BJ (cell line): ENCODE measurements around the gene DOCK4. TPM values are rescaled to one million over a fixed set of nuclear protein-coding genes. Genes with fewer than 3 reads are reported as not detected.

Source experiments
- CTCF ChIA-PET: fragments of 350-600 bp; formaldehyde crosslinking; extraction: SDS; loops from one replicate; lab custom pipeline; 2021; ENCODE audit warnings: antibody characterized with exemption, inconsistent platforms; lab: Yijun Ruan, JAX
- POLR2A ChIA-PET: fragments of 300-600 bp; sonication (Branson Sonifier 250); formaldehyde crosslinking; extraction: SDS; loops from one replicate; lab custom pipeline; 2021; ENCODE audit warnings: antibody characterized with exemption; lab: Charles Lee
- DNase-seq: peaks from one replicate; pipeline ENCODE4 v3.0.0-alpha.2; 2011; ENCODE audit warnings: low read depth
- H3K27me3 ChIP-seq: 2 replicates; pipeline ENCODE4 v1.6.0; 2011; ENCODE audit warnings: low read length; ENCODE audit not compliant: control insufficient read depth, insufficient read depth
- H3K36me3 ChIP-seq: 2 replicates; pipeline ENCODE4 v1.5.1; 2011; ENCODE audit warnings: low read length; ENCODE audit not compliant: control insufficient read depth, insufficient read depth
- H3K4me3 ChIP-seq: 2 replicates; pipeline ENCODE4 v1.5.1; 2011; ENCODE audit warnings: low read depth, mild to moderate bottlenecking, control low read depth, low read length
- CTCF ChIP-seq: IDR thresholded peaks from 2 replicates; pipeline ENCODE4 v1.5.1; 2011; ENCODE audit warnings: low read depth, mild to moderate bottlenecking, control low read depth, inconsistent platforms, low read length, moderate library complexity; ENCODE audit not compliant: insufficient read depth
- polyA plus RNA-seq: library from polyadenylated mRNA; depleted of rRNA; stranded (reverse); fragments of >200 nt; gene quantifications from 2 replicates; pipeline ENCODE4 v1.2.3, GENCODE V29; 2011

The DOCK4 gene
- polyA plus RNA-seq, 1 experiment, result 0.15 TPM

- H3K27me3 ChIP-seq, result no peaks in the 10 kb centered on the region; the same call in 1 of the 2 replicates
- no peaks in the 10 kb centered on the region for H3K36me3 ChIP-seq
- no peak for TF ChIP-seq CTCF
- H3K4me3 ChIP-seq, result no peak overlapping the region
- ChIA-PET POLR2A (no interaction called here), CTCF (no interaction called here)
- no peak for DNase-seq
These were observed 195.2 kb downstream of the DOCK4 start for GRCh38 chr7:112010994-112011393.

- ChIA-PET POLR2A (no interaction called here), CTCF (interaction anchor here (1.3 kb wide), 1 partner anchor 10 kb away, joined by 3 read pairs; no protein-coding TSS in a partner anchor)
- no peak overlapping the region for H3K4me3 ChIP-seq
- no peak for TF ChIP-seq CTCF
- DNase-seq, result no peak
- H3K36me3 ChIP-seq, result no peaks in the 10 kb centered on the region
- no peaks in the 10 kb centered on the region; the same call in 1 of the 2 replicates for H3K27me3 ChIP-seq
These were observed 196.1 kb downstream of the DOCK4 start for GRCh38 chr7:112010109-112010508.

GRCh38 chr7:112009081-112009480 is 197.1 kb downstream of the DOCK4 start:
- POLR2A ChIA-PET, result no interaction called here
- CTCF ChIA-PET, result interaction anchor here (0.9 to 1.3 kb wide), 2 partner anchors 9 to 12 kb away, joined by 3 read pairs; no protein-coding TSS in a partner anchor
- no peak for TF ChIP-seq CTCF
- H3K36me3 ChIP-seq, result no peaks in the 10 kb centered on the region
- H3K4me3 ChIP-seq, result no peak overlapping the region
- H3K27me3 ChIP-seq, result no peaks in the 10 kb centered on the region; the same call in 1 of the 2 replicates
- no peak for DNase-seq

- CTCF ChIA-PET, result no interaction called here
- H3K4me3 ChIP-seq, result no peak overlapping the region
- POLR2A ChIA-PET, result no interaction called here
These were observed 199.0 kb downstream of the DOCK4 start for GRCh38 chr7:112007185-112007584.

GRCh38 chr7:112006071-112006470 is 200.1 kb downstream of the DOCK4 start:
- no peak for TF ChIP-seq CTCF
- Histone ChIP-seq H3K4me3 (no peak overlapping the region), H3K36me3 (no peaks in the 10 kb centered on the region), H3K27me3 (no peaks in the 10 kb centered on the region)
- no peak for DNase-seq
- ChIA-PET CTCF (no interaction called here), POLR2A (no interaction called here)

More at GRCh38 chr7:112007185-112007584, 199.0 kb downstream of the DOCK4 start:
- Histone ChIP-seq H3K36me3 (no peaks in the 10 kb centered on the region), H3K27me3 (no peaks in the 10 kb centered on the region)
- DNase-seq, result no peak
- TF ChIP-seq CTCF, result no peak
